ENCODE results near the gene CTDP1.
"Not testable (repeated sequence)": the region's sequence is repeated elsewhere in the genome, so short reads cannot be mapped to it uniquely, and the experiment has no call there.

CTDP1 gene

DNA sequence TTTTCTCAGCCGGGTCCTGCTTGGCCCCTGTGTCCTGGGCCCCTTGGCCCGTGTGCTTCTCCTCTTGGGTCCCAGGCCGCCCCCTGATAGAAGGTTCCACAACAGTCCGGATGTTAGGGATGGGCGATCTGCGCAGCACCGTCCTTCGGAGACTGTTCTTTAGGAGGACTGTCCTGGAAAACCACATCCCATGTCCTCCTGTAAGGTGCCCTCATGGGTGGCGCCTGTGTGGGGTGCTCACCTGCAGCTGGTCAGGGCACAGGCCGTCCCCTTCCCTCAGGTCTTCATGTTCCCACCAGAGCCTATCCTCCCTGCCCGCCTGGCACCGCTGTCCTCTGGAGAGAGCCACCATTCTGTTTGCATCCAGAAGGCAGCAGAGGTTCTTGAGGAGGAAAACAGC, 50.0 kb downstream of the CTDP1 start:
- DNase-seq: no peak

DNA sequence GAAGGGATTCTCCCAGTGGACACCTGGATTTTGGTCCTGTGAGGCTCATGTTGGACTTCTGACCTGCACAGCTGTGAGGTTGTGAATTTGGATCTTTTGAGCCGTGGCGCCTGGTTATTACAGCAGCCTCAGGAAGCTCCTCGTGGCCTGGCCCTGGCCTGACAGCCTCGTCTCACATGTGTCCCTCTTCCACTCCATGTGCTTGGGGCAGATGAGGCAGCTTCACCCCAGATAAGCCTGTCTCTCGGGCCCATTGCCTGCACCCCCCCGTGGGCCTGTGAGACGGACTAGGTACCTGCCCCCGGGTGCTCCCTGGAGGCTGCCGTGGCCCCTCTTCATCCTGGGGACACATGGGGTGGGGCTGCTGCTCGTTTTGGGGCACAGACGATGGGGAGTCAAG, 51.2 kb downstream of the CTDP1 start:
- DNase-seq: no peak

DNA sequence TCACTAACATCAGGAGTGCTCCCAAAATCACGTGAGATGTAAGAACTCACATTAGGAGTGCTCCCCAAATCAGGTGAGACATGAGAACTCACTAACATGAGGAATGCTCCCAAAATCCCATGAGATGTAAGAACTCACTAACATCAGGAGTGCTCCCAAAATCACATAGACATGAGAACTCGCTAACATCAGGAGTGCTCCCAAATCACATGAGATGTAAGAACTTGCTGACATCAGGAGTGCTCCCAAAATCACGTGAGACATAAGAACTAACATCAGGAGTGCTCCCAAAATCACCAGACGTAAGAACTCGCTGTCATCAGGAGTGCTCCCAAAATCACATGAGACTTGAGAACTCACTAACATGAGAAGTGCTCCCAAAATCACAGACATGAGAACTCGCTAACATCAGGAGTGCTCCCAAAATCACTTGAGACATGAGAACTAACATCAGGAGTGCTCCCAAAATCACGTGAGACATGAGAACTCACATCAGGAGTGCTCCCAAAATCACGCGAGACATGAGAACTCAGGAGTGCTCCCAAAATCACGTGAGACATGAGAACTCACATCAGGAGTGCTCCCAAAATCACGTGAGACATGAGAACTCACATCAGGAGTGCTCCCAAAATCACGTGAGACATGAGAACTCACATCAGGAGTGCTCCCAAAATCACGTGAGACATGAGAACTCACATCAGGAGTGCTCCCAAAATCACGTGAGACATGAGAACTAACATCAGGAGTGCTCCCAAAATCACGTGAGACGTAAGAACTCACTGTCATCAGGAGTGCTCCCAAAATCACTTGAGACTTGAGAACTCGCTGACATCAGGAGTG, 52.5 kb downstream of the CTDP1 start:
- DNase-seq: not testable (repeated sequence)

DNA sequence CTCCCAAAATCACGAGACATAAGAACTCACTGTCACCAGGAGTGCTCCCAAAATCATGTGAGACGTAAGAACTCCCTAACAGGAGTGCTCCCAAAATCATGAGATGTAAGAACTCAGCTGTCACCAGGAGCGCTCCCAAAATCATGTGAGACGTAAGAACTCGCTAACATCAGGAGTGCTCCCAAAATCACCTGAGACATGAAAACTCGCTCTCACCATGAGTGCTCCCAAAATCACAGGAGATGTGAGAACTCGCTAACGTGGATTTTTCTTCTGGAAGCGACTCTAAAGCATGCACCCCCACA, 53.1 kb downstream of the CTDP1 start:
- no peak for DNase-seq

DNA sequence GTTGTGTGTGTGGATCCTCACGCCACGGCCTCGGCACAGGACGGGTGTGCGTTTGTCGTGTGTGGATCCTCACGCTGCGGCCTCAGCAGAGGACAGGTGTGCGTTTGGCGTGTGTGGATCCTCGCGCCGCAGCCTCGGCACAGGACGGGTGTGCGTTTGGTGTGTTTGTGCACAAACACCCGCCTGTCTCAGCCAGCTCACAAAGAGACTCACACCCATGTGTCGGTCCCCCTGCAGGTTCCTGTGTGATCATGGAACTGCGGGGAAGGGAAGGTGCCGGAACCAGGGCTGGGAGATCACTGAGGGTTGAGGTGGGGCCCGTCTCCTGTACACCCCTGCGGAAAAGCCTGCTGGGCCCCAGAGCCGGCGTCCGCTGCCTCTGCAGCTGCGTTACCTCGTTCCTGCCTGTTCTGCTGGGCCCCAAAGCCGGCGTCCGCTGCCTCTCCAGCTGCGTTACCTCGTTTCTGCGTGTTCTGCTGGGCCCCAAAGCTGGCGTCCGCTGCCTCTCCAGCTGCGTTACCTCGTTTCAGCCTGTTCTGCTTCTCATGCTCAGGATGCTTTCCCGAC, 53.6 kb downstream of the CTDP1 start:
- DNase-seq: no peak

DNA sequence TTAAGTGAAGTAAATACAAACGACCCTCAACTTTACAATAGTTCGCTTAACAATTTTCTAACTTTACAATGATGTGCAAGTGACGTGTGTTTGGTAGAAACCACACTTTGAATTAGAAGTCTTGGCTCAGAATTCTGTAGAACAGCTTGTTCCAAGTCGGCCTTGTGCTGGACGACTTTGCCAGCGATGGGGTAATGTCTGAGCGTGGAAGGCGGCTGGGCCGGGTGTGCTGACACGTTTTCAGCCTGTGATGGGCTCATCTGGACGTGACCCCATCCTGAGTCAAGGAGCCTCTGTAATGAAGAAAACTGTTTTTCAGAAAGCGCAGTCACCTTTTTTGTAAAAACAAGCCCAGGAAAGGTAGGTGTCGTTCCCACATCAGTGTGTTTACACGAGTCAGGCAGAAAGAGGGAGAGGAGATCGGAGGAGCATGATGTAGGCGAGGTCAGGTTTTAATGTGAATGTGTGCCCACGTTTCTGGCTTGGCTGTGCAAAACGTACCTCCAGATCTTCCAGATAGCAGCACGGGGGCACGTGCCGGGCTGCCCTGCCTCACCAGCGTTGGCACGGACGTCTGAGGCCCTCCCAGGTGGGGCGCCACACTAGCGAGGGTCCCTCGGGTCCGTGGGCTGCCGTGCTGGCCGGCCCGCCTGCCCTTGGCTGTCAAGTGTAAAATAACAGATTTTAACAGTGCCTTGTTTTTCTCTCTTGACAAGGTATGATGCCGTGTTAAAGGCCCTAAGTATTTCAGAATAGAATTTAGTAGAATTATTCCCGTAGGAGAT, 54.6 kb downstream of the CTDP1 start:
- DNase-seq: no peak

DNA sequence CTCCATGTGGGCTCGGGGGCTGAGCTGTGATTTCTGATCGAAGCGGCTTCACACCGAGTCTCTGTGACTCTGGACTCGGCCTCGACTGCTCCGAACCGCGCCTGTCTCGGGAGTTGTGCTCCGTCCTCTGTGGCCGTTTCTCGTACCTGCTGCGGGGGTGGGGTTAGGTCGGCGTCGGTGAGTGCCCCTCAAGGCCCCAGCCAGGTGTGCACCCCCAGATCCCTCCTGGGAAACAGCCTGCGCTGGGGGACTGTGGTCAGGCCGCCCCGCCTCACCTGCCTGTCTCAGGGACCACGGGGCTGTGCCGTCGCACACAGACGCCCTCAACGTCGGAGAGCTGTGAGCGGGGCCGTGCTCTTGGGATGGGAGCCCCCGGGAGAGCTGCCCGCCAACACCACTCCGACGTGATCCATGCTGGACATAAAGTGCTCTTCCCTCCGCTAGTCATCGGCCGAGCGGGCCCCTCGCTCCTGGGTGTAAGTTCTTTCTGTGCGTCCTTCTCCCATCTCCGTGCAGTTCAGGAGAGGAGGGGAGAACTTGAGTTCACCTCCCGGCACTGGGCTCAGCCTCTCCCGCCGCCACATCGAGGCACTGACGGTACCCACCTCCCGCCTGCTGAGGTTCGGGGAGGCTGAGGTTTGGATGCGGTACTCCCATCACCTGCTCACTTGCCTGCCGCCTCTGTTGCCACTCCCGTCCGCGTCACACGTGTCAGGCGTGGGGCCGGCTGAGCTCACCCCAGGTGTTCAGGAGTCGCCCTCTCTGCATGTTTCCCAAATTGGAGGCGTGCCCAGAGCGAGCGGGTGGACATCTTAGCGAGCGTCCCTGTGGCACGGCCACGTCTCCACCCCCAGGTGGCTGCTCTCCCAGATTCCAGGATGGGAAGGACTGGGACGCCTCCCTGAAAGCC, 55.7 kb downstream of the CTDP1 start:
- no peak for DNase-seq

DNA sequence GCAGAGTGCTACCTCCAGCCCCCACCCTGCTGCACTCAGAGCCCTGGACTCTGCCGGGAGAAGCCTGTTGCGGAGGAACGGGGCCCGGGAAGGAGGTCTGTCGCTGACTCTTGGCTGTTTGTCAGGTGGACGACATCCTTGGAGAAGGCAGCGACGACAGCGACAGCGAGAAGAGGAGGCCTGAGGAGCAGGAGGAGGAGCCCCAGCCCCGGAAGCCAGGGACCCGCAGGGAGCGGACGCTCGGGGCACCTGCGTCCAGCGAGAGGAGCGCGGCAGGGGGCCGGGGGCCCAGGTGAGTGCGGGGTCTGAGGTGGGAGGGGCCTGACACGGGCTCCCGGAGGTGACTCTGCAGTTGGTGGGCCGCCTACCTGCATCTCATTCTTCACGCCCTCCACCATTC, 56.6 kb downstream of the CTDP1 start:
- no peak for DNase-seq

DNA sequence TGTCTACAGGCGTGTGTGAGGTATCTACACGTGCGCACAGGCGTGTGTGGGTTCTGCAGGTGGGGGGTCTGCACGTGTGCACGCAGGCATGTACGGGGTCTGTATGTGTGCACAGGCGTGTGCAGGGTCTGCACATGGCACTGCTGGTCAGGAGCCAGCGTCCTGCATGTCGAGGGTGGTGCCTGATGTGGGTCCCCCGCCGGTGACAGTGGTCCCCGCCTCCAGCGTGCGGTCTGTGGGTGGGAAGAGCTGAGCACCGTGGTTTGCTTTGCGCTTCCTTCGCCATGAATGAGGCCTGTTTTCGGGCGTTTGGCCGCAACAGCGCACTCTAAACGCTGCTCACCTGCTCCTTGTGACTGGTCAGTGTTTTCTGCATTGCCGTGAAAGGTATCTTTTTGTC, 57.2 kb downstream of the CTDP1 start:
- no peak for DNase-seq

DNA sequence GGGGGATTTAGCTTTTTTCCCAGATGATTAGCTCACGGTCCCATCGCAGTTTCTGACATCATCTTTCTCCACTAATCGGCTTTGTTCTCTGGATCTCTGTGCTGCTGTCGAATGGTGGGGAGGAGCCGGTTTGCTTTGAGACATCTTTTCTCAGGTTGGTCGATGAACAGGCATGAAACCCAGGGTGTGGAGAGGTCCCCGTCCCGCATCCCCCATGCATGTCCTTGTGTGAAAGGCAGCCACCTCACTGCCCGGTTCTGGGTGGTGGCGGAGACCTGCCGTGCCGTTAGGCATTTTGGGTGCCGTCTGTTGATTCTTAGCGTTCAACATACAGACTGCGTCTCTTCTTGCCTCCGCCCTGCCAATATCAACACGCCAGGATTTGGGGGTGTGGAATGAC, 57.8 kb downstream of the CTDP1 start:
- no peak for DNase-seq

DNA sequence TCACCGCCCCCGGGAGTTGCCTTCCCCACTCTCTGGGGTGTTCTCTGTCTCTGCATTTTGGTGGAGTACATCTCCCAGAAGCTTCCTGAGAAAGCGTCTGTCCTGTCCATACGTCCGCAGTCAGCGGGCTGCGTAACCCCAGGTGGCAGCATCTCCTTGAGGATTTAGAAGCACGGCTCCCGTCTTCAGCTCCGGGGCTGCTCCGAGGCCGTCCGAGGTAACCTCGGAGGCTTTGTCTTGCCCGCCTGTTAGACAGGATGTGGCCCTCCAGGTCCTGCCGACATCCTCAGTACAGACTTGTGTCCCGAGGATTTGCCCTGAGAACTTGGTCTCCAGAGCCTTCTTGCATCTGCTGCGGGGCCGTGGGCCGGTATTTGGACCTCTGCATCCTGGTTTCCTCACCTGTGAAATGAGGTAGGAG, 58.4 kb downstream of the CTDP1 start:
- DNase-seq: no peak

DNA sequence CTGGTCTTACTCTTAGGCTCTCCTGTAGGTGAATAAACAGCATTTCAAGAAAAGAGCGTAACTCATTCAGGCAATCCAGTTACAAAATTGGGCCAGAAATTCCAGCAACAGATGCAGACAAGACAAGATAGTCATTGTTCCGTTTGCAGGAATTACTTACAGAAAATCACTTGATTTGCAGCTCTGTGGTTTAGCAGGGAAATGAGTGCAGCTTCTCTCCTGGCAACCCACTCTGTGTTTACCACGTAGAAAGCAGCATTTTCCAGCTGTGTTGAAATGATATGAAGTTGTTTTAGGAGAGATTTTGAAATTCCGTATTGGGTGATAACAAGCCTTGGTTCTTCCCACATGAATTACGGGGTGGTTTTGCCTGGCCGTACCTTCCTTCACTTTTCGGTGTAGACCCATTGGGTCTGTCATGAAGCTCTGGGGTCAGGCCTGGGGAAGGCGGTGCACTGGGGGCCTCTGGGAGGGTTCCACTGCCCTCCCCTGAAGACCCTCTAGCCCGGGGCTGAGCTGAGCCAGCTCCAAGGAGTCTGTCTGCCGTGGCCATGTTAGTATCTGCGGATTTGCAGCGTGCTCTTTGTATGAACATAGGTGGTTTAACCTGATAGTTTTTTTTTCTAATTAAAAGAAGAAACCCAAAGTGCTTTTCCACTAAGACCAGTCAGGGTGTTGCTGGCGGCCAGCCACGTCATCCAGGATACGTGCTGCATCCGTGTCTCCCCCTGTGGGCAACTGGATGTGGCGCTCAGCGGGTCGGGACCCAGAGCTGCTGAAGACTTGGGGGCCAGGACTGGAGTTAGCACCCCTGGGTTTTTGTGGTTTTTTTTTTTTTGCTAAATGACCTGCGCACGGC, 59.2 kb downstream of the CTDP1 start:
- no peak for DNase-seq

DNA sequence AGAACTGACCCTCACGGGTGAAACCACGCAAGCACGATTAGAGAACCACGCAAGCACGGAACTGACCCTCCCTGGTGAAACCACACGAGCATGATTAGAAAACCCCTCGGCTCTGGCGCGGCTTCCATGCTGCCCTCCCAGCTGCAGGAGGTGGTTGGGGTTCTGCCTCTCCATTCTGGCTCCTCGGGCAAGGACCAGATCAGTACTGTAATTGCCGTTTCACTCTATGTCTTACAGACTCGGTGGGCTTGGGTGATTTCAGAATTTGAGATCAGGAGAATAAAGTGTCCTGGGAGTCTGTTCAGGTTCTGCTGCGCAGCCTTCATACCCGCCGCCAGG, 59.8 kb downstream of the CTDP1 start:
- DNase-seq: no peak

DNA sequence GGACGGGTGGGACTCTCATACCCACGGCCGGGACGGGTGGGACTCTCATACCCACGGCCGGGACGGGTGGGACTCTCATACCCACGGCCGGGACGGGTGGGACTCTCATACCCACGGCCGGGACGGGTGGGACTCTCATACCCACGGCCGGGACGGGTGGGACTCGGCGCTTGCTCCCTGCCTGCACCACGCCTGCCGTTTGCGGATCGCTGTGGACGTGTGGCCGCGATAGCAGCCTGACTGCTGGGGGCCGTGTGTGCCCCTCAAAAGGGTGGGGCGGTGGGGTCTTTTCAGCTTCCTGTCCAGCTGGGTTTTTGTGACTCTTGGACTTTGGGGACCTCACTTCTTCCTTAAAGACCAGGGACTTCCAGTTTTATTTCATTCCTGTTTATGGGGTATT, 60.4 kb downstream of the CTDP1 start:
- not testable (repeated sequence) for DNase-seq

DNA sequence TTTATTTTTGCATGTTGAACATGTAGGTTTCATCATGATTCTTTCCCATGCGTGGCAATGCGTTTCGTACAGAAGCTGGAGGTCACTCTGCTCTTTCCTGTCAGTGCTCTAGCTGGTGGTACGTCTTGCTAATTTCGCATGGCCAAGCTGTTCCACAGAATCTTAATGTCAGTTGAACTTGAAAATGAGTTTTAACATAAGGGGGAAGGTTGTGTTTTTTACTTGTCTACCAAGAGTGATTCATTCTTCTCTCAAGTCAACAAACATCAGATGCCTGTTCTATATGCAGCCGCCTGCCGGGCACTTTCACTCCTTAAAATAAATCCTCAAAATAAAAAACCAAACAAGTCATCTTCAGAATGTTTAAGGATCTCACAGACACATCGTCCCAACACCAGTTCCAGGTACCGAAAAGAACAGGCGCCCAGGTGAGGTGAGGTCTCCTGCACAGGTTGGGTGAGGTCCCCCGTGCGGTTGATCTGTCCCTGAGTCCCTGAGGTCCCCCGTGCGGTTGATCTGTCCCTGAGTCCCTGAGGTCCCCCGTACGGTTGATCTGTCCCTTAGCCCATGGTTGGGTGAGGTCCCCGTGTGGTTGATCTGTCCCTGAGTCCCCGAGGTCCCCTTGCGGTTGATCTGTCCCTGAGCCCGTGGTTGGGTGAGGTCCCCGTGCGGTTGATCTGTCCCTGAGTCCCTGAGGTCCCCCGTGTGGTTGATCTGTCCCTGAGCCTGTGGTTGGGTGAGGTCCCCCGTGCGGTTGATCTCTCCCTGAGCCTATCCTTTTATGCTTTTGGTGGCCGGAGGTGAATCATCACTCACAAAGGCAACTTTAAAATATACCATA, 61.1 kb downstream of the CTDP1 start:
- no peak for DNase-seq

DNA sequence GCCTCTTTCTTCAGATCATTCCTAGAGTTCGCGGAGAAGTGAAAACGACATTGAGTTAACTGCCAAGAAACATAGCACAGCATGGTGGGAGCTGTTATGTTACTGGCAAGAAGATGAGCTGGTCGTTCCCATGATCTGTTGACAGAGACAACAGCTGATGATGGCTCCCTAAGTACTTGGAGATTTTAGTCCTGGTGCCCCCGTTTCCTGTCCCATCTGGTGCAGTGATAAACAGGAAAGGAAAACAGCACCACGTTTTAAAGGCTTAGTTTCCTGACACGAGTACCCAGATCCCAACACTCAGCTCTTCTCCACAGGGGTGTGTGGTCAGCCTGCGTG, 61.7 kb downstream of the CTDP1 start:
- no peak for DNase-seq

DNA sequence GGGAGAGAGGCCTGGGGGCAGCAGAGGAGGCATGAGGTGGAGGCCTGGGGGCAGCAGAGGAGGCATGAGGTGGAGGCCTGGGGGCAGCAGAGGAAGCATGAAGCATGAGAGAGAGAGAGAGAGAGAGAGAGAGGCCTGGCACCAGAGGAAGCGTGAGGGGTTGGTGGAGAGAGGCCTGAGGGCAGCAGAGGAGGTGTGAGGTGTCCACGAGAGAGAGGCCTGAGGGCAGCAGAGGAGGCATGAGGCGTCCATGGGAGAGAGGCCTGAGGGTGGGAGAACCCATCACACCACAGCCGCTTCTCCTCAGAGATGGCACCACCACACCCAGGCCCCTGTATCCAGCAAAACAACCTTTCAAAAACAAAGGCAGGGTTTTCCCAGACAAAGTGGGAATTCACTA, 62.5 kb downstream of the CTDP1 start:
- no peak for DNase-seq

DNA sequence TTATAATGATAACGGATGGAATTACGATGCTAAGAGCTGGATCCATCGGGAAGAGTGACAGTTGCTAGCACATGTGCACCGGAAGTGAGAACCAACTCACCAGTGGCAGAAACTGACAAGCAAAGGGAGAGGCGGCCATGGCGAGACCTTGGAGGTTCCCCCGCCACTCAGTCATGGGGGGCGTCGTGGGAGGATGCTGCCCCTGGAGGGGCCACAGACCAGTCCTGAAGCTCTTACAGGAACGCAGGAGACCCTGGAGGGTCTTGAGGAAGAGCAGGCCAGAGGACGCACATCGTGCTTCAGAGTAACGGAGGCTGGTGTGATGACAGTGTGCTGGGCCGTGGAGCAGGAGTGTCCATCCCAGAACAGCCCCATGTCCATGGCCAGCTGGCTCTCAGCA, 65.0 kb downstream of the CTDP1 start:
- no peak for DNase-seq

DNA sequence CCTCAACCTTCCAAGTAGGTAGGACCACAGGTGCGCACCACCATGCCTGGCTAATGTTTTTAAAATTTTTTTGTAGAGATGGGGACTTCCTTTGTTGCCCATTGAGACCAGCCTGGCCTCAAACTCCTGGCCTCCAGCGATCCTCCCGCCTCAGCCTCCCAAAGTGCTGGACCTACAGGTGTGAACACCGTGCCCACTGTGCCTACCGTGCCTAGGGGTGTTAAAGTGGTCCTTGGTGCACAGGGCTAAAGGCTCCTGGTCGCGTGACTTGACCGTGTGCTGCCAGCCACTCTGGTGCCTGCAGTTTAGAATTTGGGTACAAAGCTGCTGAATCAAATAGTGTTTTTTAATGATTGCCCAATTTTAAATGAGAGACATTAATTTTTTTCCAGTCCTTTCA, 67.1 kb downstream of the CTDP1 start:
- DNase-seq: no peak

DNA sequence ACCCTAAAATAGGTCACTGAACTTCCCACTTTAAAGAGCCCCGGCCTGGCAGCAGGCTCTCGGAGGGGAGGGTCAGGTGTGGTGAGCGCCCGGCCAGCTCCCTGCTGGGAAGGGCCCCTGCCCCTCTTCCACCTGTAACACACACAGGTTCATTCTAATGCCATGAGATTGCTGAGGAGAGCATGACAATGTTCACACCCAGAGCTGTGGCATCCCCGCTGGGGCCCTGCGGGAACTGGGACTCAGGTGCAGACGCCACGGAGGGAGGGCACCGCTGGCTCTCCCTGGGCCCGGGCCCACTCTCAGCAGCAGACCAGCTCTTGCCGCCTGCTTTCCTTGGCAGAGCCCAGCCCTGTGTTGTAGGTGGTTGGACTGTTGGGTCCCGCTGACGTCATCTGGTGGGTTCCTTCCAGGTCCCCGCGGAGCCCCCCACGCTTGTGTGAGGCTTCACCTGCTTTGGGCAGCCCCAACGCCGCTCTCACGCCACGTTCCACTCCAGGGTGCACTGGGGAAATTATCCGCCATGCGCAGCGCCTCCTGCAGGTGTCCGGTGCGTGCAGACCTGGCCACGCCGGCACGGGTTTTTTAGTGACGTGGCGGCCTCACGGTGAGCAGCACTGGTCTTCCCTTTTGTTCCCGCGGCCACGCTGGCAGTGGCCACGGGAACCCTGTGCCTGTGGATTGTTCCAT, 67.7 kb downstream of the CTDP1 start:
- no peak for DNase-seq

Data from CD4-positive, alpha-beta T cell treated with Interleukin-21 for 1 hour (primary cell).